Measurements from ENCODE around the gene CHST1.

DNA sequence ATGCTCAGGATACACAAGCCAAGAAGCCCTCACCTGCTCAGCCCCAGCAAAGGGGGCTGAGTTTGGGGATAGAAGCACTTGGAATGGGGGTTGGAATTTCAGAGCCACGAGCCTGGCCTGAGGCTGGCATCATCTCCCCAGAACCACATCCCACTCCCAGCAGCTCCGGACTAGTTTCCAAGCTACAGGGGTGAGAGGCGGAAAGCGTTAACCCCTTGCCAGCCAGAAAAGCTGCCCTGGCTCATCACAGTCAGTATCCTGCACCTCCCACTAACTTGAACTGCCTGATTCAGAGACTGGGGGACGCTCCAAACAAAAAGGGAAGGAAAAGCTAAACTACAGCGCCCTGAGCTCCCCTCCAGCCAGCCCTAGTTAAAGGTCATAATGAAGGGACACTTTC, 19.0 kb upstream of the CHST1 start:
- TF ChIP-seq ZFP3 (CRISPR knock-in tag; IDR thresholded peaks at IDR 0.05) (no peak), CREB5 (CRISPR knock-in tag; IDR thresholded peaks at IDR 0.05; ENCODE audit: low read depth) (no peak), PATZ1 (CRISPR knock-in tag; IDR thresholded peaks at IDR 0.05; ENCODE audit: borderline replicate concordance) (no peak), ISL1 (CRISPR knock-in tag; IDR thresholded peaks at IDR 0.05) (no peak), TOX (CRISPR knock-in tag; IDR thresholded peaks at IDR 0.05; ENCODE audit: borderline replicate concordance) (no peak), GLIS3 (CRISPR knock-in tag; IDR thresholded peaks at IDR 0.05) (no peak), ZFP30 (CRISPR knock-in tag; IDR thresholded peaks at IDR 0.05) (no peak), RARB (CRISPR knock-in tag; IDR thresholded peaks at IDR 0.05) (no peak), CSRNP3 (CRISPR knock-in tag; IDR thresholded peaks at IDR 0.05) (no peak), POU6F1 (CRISPR knock-in tag; IDR thresholded peaks at IDR 0.05; ENCODE audit: borderline replicate concordance, low read depth) (no peak)
